ENCODE results near the gene SCRT2.

SCRT2 gene

DNA sequence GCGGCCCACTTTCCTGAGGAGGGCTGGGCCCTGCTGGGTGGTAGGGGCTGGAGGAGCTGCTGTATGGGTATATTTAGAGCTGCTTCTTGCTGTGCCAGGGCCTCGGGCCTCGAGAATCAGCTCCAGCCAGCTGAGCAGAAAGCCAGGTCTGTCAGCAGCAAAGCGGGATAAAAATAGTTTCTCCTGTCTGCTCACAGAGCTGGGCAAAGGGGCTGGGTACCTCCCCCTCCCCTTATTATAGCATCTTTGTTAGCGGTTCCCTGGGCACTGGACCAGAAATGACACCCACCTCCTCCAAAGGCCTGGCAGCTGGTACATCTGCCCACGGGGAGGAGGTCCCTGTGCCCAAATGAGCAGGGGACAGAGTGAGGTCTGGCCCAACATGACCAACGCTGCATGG, 6.0 kb downstream of the SCRT2 start:
- FAIRE-seq, result no peak

- FAIRE-seq, result no peak
These were observed 7.0 kb downstream of the SCRT2 start for GRCh38 chr20:668638-669037.

GRCh38 chr20:668050-668449, 7.6 kb downstream of the SCRT2 start:
- FAIRE-seq, result no peak

GRCh38 chr20:667351-668034, 8.1 kb downstream of the SCRT2 start:
- no peak for FAIRE-seq

- no peak for FAIRE-seq
These were observed 8.7 kb downstream of the SCRT2 start for GRCh38 chr20:666877-667276.

GRCh38 chr20:665276-665675, 10.3 kb downstream of the SCRT2 start:
- FAIRE-seq, result no peak

- FAIRE-seq, result no peak
These were observed 11.0 kb downstream of the SCRT2 start for GRCh38 chr20:664576-664975.

DNA sequence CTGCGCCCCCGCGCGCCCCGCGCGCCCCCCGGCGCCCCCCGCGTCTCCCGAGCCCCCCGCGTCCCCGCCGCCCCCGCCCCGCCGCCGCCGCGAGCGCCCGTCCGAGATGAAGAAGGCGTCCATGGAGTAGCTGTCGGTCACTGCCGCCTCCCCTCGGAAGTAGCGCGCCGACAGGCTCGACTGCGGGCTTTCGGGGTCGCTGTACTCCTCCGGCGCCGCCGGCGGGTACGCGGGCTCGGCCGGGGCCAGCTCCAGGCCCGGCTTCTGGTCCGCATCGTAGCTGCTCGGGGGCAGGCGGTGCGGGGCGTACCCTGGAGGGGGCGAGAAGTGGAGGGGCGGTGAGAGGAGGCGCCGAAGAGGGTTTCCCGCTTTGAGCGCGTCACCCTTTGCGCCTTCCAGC, 11.5 kb downstream of the SCRT2 start:
- FAIRE-seq, result no peak

- FAIRE-seq, result no peak
These were observed 12.1 kb downstream of the SCRT2 start for GRCh38 chr20:663315-664090.

DNA sequence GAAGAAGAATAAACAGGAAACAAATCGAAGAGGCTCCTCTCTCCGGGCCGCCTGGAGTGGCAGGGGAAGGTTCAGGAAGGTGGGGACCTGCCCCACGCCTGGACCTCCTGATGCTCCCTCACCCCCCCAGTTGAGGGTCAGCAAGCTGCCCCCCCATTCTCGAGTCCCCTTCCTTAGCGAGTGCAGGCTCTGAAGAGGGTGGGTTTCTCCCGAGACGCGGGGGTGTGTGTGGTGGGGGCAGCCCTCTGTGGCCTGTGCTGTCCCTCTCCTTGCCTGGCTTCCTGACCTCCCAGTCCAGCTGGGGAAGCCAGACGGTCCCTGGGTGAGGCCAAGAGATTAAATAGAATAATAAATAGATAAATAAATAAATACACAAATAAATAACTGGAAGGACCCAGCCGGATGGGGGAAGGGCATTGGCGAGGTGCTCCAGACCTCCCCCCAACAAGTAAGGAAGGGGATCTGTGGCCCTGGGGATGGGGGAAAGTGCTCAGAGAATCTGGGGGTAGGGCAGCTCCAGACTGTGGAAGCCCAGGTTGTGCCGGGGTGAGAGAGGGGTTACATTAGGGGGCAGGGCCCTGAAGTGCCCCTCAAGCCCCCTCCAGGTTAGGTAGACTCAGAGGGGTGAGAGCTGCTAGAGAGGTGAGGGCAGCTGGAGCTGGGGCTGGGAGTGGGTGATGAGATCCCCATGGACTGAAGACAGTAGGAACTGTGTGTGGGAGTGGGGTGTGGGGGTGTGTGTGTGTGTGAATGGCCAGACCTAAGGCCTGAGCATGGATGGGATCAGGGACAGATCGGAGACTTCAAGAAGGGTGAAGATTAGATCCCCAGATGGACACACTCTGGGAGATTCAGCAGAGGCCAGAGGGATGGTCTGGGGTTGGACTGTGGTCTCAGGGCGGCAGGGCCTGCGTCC, 13.1 kb downstream of the SCRT2 start:
- no peak for FAIRE-seq

DNA sequence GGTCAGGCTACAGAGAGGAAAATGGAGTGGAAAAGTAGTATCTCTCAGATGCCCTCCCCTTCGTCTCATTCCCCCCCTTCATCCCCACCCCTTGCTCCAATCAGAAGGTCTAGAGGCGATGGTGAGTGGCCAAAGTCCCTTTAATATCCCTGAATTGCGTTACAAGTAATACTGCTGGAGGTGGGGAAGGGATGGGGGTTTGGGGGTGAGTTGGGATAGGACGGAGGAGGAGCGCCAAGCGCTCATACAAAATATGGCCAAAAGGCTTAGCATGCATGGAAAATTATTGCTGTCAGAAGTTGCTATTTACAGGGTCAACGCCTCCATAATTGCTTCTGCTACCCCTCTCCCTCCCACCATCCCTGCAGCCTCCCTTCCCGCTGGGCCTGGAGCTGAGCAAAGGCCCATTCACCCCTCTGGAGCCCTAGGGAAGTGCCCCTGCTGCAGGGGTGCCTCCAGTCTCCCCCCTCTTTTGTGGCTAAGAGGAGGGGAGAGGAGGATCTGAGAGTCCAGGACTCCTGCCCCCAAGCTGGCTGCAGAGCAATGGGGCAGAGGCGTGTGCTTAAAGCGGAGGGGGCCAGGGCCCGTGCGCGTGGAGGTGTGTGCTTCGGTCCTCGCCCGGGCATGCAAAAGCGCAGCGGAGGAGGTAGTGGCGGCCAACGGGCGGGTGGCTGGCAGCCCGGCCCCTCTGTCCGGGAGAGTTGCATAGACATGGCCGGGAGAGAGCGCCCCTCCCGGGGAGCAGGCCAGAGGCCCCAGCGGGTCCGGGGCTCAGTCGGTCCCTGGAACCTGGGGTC, 13.9 kb downstream of the SCRT2 start:
- no peak for FAIRE-seq

- FAIRE-seq, result no peak
These were observed 16.8 kb downstream of the SCRT2 start for GRCh38 chr20:658731-659291.

DNA sequence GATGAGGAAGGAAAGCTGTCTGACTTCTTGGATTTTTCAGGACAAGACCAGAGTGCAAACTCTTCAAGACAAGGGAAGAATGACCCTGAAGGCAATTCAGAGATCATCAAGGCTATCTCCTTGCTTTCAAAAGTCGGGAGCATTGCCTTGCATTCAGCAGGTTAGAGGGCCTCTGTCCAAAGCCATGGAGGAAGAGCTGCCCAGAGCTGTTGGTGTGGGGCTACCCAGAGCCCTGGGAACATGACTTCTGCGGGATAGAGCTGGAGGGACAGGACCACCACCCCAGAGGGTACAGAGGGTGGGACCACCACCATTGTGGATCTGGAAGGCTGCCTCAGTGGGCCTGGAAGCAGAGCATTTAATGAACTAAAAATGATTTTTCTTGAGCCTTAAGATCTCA, 17.4 kb downstream of the SCRT2 start:
- no peak for FAIRE-seq

DNA sequence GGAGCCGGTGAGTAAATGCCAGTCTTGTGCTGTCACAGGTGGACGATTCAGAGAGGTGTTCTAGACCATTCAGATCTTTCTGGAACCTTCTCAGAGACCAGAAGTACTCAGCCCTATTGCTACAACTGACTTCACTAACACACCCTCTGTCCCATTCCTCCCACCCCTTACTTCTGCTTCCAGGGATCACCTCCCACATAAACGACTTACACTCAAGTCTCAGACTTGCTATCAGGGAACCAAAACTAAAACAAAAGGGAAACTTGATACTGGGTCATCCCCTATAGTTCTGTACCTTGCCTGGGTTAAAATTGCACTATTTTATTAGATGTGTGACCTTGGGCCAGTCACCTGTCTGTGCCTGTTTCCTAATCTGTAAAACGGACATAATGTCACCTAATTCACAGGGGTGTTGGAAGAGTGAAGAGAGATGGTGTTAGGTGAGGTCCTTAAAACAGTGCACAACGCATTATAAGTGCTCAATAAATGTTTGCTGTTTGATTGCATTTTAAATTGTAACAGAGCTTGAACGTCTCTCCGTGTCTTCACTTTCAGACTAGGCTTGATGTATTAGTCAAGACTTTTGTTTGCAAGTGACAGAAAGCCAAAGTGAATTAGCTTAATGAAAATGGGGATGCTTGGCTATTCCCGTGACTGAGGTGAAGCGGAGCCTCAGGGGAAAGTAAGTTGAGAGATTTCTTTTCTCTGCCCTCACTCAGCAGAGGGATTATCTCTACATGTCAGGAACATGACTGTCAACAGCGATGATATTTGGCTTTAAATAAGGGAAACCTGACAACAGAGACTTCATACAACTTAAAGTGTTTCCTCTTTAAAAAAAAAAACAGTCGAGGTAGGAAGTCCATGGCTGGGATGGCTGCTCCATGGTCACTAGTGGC, 19.6 kb downstream of the SCRT2 start:
- no peak for FAIRE-seq

DNA sequence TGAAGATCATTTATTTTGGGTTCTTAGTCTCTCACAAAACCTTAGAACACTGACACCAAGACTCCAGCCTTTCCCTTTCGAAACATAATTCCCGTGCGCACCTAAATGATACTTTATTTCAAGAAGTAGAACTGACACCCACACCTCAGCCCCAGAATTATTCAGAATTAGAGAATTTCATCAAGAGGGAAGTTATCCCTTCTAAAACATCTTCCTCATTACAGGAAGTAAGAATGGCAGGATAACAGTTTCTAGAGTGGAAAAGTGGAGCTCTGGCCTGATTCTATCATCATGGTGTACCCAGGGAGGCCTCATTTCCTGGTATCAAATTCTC, 21.2 kb downstream of the SCRT2 start:
- FAIRE-seq, result no peak

DNA sequence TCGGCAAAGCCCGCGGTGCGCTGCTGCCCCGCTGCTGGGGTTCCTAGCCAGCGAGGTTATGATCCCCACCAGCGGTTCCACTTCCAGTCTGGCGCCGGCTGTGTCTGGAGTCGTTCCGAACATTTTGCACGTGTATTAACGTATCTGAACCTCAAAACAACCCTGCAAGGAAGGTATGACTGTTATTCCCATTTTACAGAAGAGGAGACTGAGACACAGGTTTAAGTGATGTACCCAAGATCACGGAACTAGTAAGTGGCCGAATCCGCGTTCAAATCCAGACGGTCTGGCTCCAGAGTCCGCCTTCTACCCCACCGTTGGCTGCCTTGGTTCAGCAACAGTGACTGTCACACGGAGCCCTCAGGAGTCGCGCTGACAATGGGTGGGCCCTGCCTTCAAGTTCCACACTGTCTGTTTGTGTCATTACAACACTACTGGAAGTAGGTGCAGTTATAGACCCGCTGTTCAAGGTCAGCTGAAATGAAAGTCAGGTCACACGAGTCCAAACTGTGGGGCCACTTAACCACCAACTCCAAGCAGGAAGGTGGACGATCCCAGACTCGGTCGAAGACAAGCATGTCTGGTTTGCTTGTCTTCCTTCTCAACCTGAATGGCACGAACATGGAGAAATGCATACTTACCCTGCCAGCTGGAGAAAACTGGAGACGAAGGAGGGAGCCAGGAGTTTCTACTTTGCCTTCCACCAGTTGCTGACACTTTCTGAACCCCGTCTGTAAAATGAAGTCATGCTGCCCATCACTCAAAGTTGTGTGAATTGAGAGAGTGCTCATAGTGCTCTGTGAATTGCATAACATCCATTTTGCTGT, 21.8 kb downstream of the SCRT2 start:
- no peak for FAIRE-seq

DNA sequence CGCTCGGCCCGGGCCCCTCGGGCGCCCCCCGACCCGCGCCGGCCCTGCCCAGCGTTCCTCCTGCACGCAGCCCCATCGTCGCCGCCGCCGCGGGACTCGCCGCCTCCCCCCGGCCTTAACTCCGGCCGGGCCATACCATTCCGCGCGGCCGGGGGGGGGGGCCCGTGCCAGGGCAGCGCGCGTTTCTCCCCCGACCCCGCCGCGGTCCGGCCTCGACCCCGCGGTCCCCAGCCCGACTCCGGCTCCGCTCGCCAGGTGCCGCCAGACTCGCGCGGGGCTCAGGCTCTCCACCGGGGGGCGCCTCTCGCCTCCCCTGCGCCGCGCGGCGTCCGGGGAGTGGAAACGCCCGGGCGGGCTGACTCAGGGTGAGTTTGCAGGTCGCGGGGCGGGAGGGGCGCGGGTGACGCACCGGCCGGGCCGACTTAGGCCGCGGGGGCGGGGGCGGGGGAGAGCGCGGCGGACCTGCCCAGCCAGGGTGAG, 22.5 kb downstream of the SCRT2 start, which contains the start of gene SRXN1:
Gene SRXN1 (minus strand): TSS at position 91 of the 480 bp plus-strand sequence. CDS start 15 bp downstream, at position 76.
- no peak for FAIRE-seq

DNA sequence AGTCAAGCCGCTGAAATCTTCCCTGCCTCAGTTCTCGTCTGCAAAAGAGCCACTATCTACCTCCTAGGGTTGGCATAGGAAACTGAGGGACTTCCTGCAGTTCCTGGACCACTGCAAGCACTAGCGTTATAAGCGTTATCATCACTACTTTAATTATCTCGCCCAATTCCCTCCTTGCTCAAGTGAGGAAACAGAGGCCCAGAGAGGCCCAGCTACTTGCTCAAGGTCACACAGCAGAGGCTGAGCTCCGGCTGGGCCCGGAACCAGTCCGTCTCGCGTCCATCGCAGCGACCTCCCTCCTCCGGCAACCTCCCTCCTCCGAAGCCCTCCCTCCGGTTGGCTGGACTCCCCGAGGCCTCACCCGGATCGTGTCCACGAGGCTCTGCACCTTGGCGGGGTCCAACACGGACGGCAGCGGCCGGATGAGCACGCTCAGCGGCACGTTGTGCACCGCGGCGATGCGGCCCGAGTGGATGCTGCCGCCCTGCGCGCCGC, 22.9 kb downstream of the SCRT2 start:
- FAIRE-seq, result no peak

DNA sequence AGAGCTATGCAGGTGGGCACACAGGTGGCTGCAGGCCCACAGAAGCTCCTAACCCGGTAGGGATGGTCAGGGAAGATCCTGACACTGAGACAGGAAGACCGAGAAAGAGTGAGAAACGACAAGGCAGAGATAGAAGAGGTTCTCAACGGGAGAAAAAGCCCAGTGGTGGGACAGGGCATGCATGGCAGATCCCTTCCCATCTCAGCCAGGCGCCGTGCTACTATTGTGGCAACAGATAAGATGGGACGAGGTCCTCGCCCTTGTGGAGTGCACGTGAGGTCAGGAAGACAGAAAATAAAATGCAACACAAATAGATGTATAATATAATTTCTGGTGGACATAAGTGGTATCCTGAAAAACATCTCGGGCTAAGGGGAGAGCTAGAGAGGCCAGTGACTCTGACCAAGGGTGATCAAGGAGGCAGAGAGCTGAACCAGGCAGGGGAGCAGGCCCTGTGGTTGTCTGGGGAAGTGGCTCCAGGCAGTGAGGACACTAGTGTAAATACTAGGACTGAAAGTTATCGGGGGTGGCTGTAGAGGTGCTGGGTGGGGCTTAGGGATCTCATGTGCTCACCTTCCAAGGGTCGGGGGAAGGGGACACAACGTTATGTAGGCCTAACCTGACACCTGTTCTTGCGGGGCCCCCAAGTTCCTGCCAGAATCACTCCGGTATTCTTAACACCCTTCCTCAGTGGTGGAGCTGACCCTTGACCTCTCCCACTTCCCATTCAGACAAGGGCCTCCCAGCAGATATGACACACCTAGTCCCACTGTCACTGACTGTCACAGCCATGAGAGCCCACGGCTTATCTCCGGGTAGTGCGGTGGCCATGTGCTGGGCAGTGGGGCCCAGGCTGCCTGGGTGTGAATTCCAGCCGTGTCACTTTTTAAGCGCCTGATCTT, 23.6 kb downstream of the SCRT2 start:
- FAIRE-seq, result no peak

Data from colon (tissue), 2 donors.